IMR-90 (cell line): ENCODE data around the gene SRGAP3. TPM values are rescaled to one million over a fixed set of nuclear protein-coding genes. Genes with fewer than 3 reads are reported as not detected.

Source experiments
- ATAC-seq: fragments of 200-7000 bp; cut with Tn5 transposase; 2 replicates; pipeline ENCODE4 v1.9.1; 2020; ENCODE audit warnings: low read depth, mild to moderate bottlenecking, moderate library complexity
- BruUV-seq: library from RNA; stranded (reverse); fragments of 400-500 nt; replicated peaks from 2 replicates; lab custom pipeline; 2021; lab: Mats Ljungman, UMichigan
- CTCF ChIA-PET: fragments of 300-600 bp; formaldehyde crosslinking; extraction: SDS; loops from one replicate; lab custom pipeline; 2021; ENCODE audit warnings: antibody characterized with exemption; lab: Yijun Ruan, JAX
- POLR2A ChIA-PET: fragments of 300-600 bp; sonication (Branson Sonifier 250); formaldehyde crosslinking; loops from one replicate; lab custom pipeline; 2022; ENCODE audit warnings: antibody characterized with exemption; ENCODE audit not compliant: unreplicated experiment; lab: Charles Lee
- DNase-seq: peaks from one replicate; pipeline ENCODE4 v3.0.0; 2013
- H2AFZ ChIP-seq: replicated peaks from 2 replicates; pipeline ENCODE3; 2013; ENCODE audit warnings: low read length, mild to moderate bottlenecking; ENCODE audit not compliant: poor library complexity
- H2AK5ac ChIP-seq: 2 replicates; pipeline ENCODE4 v1.6.1; 2013; ENCODE audit warnings: low read depth, low read length, inconsistent platforms
- H2AK9ac ChIP-seq: replicated peaks from 2 replicates; pipeline ENCODE3; 2013; ENCODE audit warnings: mild to moderate bottlenecking, low read depth, low read length, moderate library complexity; ENCODE audit not compliant: poor library complexity
- H2BK120ac ChIP-seq: 2 replicates; pipeline ENCODE4 v1.6.1; 2013; ENCODE audit warnings: low read depth, low read length, inconsistent platforms
- H2BK15ac ChIP-seq: 3 replicates; pipeline ENCODE4 v1.6.1; 2013; ENCODE audit warnings: low read depth, low read length, inconsistent platforms
- H2BK20ac ChIP-seq: 2 replicates; pipeline ENCODE4 v1.6.1; 2013; ENCODE audit warnings: low read depth, mild to moderate bottlenecking, inconsistent platforms, low read length, moderate library complexity
- H2BK5ac ChIP-seq: 2 replicates; pipeline ENCODE4 v1.6.1; 2013; ENCODE audit warnings: mild to moderate bottlenecking, low read depth, low read length, inconsistent platforms; ENCODE audit not compliant: poor library complexity, severe bottlenecking
- H3K14ac ChIP-seq: replicated peaks from 2 replicates; pipeline ENCODE4 v1.6.1; 2013; ENCODE audit warnings: low read depth, low read length, inconsistent platforms
- H3K18ac ChIP-seq: 2 replicates; pipeline ENCODE4 v1.6.1; 2013; ENCODE audit warnings: low read depth, low read length, control low read depth
- H3K23ac ChIP-seq: 2 replicates; pipeline ENCODE4 v1.6.1; 2013; ENCODE audit warnings: low read depth, low read length, inconsistent platforms
- H3K27ac ChIP-seq: 2 replicates; pipeline ENCODE4 v1.5.1; 2013; ENCODE audit warnings: mild to moderate bottlenecking, control low read depth, low read length; ENCODE audit not compliant: insufficient read depth
- H3K27me3 ChIP-seq: 2 replicates; pipeline ENCODE4 v1.6.1; 2013; ENCODE audit warnings: low read length; ENCODE audit not compliant: control insufficient read depth, insufficient read depth
- H3K36me3 ChIP-seq: 2 replicates; pipeline ENCODE4 v1.6.1; 2013; ENCODE audit warnings: low read length, mixed read lengths; ENCODE audit not compliant: control insufficient read depth, insufficient read depth
- H3K4ac ChIP-seq: 2 replicates; pipeline ENCODE4 v1.6.1; 2013; ENCODE audit warnings: low read depth, low read length, inconsistent platforms
- H3K4me1 ChIP-seq: 2 replicates; pipeline ENCODE4 v1.6.1; 2013; ENCODE audit warnings: low read length, mixed read lengths; ENCODE audit not compliant: control insufficient read depth, insufficient read depth
- H3K4me2 ChIP-seq: 2 replicates; pipeline ENCODE4 v1.6.1; 2013; ENCODE audit warnings: low read depth, mild to moderate bottlenecking, control low read depth, low read length, moderate library complexity
- H3K4me3 ChIP-seq: 2 replicates; pipeline ENCODE4 v1.5.1; 2013; ENCODE audit warnings: low read depth, mild to moderate bottlenecking, control low read depth, low read length, moderate library complexity; ENCODE audit not compliant: insufficient read depth
- H3K56ac ChIP-seq: 2 replicates; pipeline ENCODE4 v1.6.1; 2013; ENCODE audit warnings: low read length, inconsistent platforms; ENCODE audit not compliant: insufficient read depth; ENCODE audit errors: extremely low read depth
- H3K79me1 ChIP-seq, 2 experiments: 2 replicates each; pipeline ENCODE4 v1.6.1; 2013; ENCODE audit warnings: low read length in 2 of 2, inconsistent platforms in 1 of 2, low read depth in 1 of 2
- H3K9ac ChIP-seq: 2 replicates; pipeline ENCODE4 v1.6.1; 2013; ENCODE audit warnings: low read depth, low read length, control low read depth
- H3K9me1 ChIP-seq: 2 replicates; pipeline ENCODE4 v1.6.1; 2013; ENCODE audit warnings: low read length, inconsistent platforms; ENCODE audit not compliant: insufficient read depth
- H3K9me3 ChIP-seq: 2 replicates; pipeline ENCODE4 v1.6.1; 2013; ENCODE audit warnings: low read length; ENCODE audit not compliant: control insufficient read depth, insufficient read depth
- H4K20me1 ChIP-seq: 2 replicates; pipeline ENCODE4 v1.6.1; 2013; ENCODE audit warnings: low read length, inconsistent platforms; ENCODE audit not compliant: insufficient read depth
- H4K5ac ChIP-seq: 2 replicates; pipeline ENCODE4 v1.6.1; 2013; ENCODE audit warnings: mild to moderate bottlenecking, low read depth, low read length, control low read depth
- H4K8ac ChIP-seq, 2 experiments: 2 replicates each; pipeline ENCODE4 v1.6.1; 2013; ENCODE audit warnings: low read depth in 2 of 2, low read length in 2 of 2, control low read depth in 1 of 2, inconsistent platforms in 1 of 2
- H4K91ac ChIP-seq: 2 replicates; pipeline ENCODE4 v1.6.1; 2013; ENCODE audit warnings: low read depth, low read length, inconsistent platforms; ENCODE audit not compliant: insufficient read depth
- BHLHE40 ChIP-seq: fragments of 150-350 bp; IDR thresholded peaks from 2 replicates; pipeline ENCODE4 v1.6.1; 2016; ENCODE audit warnings: mild to moderate bottlenecking, low read depth, low read length
- CEBPB ChIP-seq: IDR thresholded peaks from 2 replicates; pipeline ENCODE4 v1.6.1; 2012; ENCODE audit warnings: low read depth, low read length, improper control_type of control experiment
- CHD1 ChIP-seq: IDR thresholded peaks from 2 replicates; pipeline ENCODE4 v1.6.1; 2012; ENCODE audit warnings: low read depth, low read length, improper control_type of control experiment
- FOS ChIP-seq: fragments of 150-350 bp; IDR thresholded peaks from 2 replicates; pipeline ENCODE4 v1.6.1; 2016; ENCODE audit warnings: low read depth, low read length
- MAFK ChIP-seq: IDR thresholded peaks from 2 replicates; pipeline ENCODE4 v1.6.1; 2012; ENCODE audit warnings: low read depth, low read length, improper control_type of control experiment
- MAZ ChIP-seq: IDR thresholded peaks from 2 replicates; pipeline ENCODE4 v1.6.1; 2012; ENCODE audit warnings: low read depth, mild to moderate bottlenecking, low read length, improper control_type of control experiment, moderate library complexity, borderline replicate concordance
- MXI1 ChIP-seq: IDR thresholded peaks from 2 replicates; pipeline ENCODE4 v1.6.1; 2012; ENCODE audit warnings: low read depth, mild to moderate bottlenecking, low read length, moderate library complexity, borderline replicate concordance
- NFE2L2 ChIP-seq: fragments of 150-350 bp; IDR thresholded peaks from 2 replicates; pipeline ENCODE4 v1.6.1; 2016; ENCODE audit warnings: low read depth, mild to moderate bottlenecking, low read length
- POLR2A ChIP-seq: IDR thresholded peaks from 2 replicates; pipeline ENCODE4 v1.6.1; 2012; ENCODE audit warnings: mild to moderate bottlenecking, low read depth, low read length
- RAD21 ChIP-seq: IDR thresholded peaks from 2 replicates; pipeline ENCODE4 v1.6.1; 2012; ENCODE audit warnings: low read length, improper control_type of control experiment
- RCOR1 ChIP-seq: IDR thresholded peaks from 2 replicates; pipeline ENCODE4 v1.6.1; 2012; ENCODE audit warnings: mild to moderate bottlenecking, low read length, improper control_type of control experiment; ENCODE audit not compliant: insufficient replicate concordance
- RFX5 ChIP-seq: IDR thresholded peaks from 2 replicates; pipeline ENCODE4 v1.8.0; 2012; ENCODE audit warnings: low read depth, mild to moderate bottlenecking, low read length, moderate library complexity
- SMC3 ChIP-seq: fragments of 150-350 bp; IDR thresholded peaks from 2 replicates; pipeline ENCODE4 v1.6.1; 2016; ENCODE audit warnings: low read depth, mild to moderate bottlenecking, antibody characterized with exemption, low read length, moderate library complexity
- WGBS, 2 experiments: methylation state at CpG; one replicate each; pipeline versions ENCODE4 v1.1.5 to v1.1.7; 2013; ENCODE audit warnings: missing lambda C conversion rate in 2 of 2; ENCODE audit not compliant: insufficient read length in 1 of 2; ENCODE audit errors: extremely low coverage in 2 of 2; 5-methylcytosine and 5-hydroxymethylcytosine counted together
- dilution Hi-C: fragments of 300-500 bp; cut with HindIII; formaldehyde crosslinking; loops from one replicate; pipeline ENCODE4 v1.14.3; 2018; ENCODE audit warnings: low sequenced_read_pairs; ENCODE audit not compliant: unreplicated experiment
- in situ Hi-C: fragments of 300-500 bp; cut with MboI; formaldehyde crosslinking; loops from 3 replicates; pipeline ENCODE4 v1.14.3; 2019; ENCODE audit warnings: low sequenced_read_pairs, inconsistent platforms, mixed read lengths
- intact Hi-C: fragments of 100-400 bp; cut with micrococcal nuclease; formaldehyde crosslinking; loops from 2 replicates; pipeline ENCODE4 v1.10.0; 2022
- polyA plus RNA-seq, 3 experiments: library from polyadenylated mRNA; depleted of rRNA; stranded (reverse); fragments of >200 nt; gene quantifications; 2 replicates each; pipeline ENCODE4 v1.2.3, GENCODE V29; 2012; ENCODE audit warnings: low replicate concordance in 1 of 3
- total RNA-seq: library from RNA; depleted of rRNA; stranded (reverse); fragments of >200 nt; gene quantifications from 2 replicates; pipeline ENCODE4 v1.2.3, GENCODE V29; 2012
- TF ChIP-seq, protein P1 (sequence below): fragments of 150-350 bp; IDR thresholded peaks from 2 replicates; pipeline ENCODE4 v1.6.1; 2017; ENCODE audit warnings: mild to moderate bottlenecking, antibody characterized with exemption, low read length, low read depth
- TF ChIP-seq, protein P2 (sequence below): conservative IDR thresholded peaks from 2 replicates; pipeline ENCODE4 v1.5.1; 2012; ENCODE audit warnings: mild to moderate bottlenecking, low read depth, low read length, improper control_type of control experiment
- TF ChIP-seq, protein P3 (sequence below): fragments of 150-350 bp; IDR thresholded peaks from 2 replicates; pipeline ENCODE4 v1.6.1; 2016; ENCODE audit warnings: low read depth, mild to moderate bottlenecking, low read length, moderate library complexity, borderline replicate concordance

SRGAP3 gene
- total and polyA plus RNA-seq, 2 of the 4 experiments (the other 2 are of a cell fraction): 0.68 to 1.4 TPM

DNA sequence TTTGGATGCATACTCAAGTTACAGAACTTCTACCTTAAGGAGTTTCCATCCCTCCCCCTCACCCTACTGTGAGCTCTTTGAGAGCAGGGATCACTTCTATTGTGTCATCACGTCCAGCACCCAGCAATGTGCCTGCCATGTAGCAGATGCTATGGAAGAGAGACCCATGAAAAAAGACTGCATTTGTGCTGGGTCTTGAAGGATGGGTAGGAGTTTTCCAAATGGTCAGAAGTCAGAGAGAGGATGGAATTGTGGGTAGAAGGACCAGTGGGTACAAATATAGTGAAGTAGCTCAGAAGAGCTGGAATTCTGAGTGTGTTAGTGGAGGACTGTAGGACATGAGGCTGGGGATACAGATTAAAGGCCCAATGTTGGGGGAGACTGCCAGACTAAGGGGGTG, 141.7 kb downstream of the SRGAP3 start:
- Histone ChIP-seq H3K4me3 (no peak overlapping the region), H3K9me3 (no peaks in the 10 kb centered on the region), H4K91ac (no peak overlapping the region), H3K36me3 (no peaks in the 10 kb centered on the region), H4K20me1 (no peaks in the 10 kb centered on the region), H3K79me1 (no peaks in the 10 kb centered on the region), H3K23ac (no peak overlapping the region), H3K9ac (no peak overlapping the region), H2AK9ac (no peak overlapping the region), H3K9me1 (no peaks in the 10 kb centered on the region), H2AFZ (no peak overlapping the region), H4K8ac (no peak overlapping the region), H3K27me3 (peaks cover 2% of the 10 kb centered on the region), H3K27ac (no peak overlapping the region), H2BK15ac (no peak overlapping the region), H3K56ac (no peak overlapping the region), H3K14ac (no peak overlapping the region), H4K5ac (no peak overlapping the region), H3K18ac (no peak overlapping the region), H3K4me1 (no peaks in the 10 kb centered on the region), H3K4ac (no peak overlapping the region), H2AK5ac (no peak overlapping the region), H2BK120ac (no peak overlapping the region), H2BK5ac (no peak overlapping the region), H2BK20ac (no peak overlapping the region), H3K4me2 (no peak overlapping the region)
- dilution Hi-C loops (no loop called here), intact Hi-C loops (no loop called here), in situ Hi-C loops (no loop called here)
- ATAC-seq (no peak), DNase-seq (no peak)
- no peak for TF ChIP-seq MAFK
- TF ChIP-seq FOS: no peak
- no peak for TF ChIP-seq MXI1
- TF ChIP-seq RAD21: no peak
- TF ChIP-seq SMC3: no peak
- TF ChIP-seq, protein P1, sequence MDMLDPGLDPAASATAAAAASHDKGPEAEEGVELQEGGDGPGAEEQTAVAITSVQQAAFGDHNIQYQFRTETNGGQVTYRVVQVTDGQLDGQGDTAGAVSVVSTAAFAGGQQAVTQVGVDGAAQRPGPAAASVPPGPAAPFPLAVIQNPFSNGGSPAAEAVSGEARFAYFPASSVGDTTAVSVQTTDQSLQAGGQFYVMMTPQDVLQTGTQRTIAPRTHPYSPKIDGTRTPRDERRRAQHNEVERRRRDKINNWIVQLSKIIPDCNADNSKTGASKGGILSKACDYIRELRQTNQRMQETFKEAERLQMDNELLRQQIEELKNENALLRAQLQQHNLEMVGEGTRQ: no peak
- no peak for TF ChIP-seq RFX5
- no peak for TF ChIP-seq CHD1
- no peak for TF ChIP-seq BHLHE40
- TF ChIP-seq RCOR1: no peak
- no peak for TF ChIP-seq POLR2A
- TF ChIP-seq NFE2L2: no peak
- TF ChIP-seq MAZ: no peak
- TF ChIP-seq, protein P2, sequence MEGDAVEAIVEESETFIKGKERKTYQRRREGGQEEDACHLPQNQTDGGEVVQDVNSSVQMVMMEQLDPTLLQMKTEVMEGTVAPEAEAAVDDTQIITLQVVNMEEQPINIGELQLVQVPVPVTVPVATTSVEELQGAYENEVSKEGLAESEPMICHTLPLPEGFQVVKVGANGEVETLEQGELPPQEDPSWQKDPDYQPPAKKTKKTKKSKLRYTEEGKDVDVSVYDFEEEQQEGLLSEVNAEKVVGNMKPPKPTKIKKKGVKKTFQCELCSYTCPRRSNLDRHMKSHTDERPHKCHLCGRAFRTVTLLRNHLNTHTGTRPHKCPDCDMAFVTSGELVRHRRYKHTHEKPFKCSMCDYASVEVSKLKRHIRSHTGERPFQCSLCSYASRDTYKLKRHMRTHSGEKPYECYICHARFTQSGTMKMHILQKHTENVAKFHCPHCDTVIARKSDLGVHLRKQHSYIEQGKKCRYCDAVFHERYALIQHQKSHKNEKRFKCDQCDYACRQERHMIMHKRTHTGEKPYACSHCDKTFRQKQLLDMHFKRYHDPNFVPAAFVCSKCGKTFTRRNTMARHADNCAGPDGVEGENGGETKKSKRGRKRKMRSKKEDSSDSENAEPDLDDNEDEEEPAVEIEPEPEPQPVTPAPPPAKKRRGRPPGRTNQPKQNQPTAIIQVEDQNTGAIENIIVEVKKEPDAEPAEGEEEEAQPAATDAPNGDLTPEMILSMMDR: no peak
- TF ChIP-seq, protein P3, sequence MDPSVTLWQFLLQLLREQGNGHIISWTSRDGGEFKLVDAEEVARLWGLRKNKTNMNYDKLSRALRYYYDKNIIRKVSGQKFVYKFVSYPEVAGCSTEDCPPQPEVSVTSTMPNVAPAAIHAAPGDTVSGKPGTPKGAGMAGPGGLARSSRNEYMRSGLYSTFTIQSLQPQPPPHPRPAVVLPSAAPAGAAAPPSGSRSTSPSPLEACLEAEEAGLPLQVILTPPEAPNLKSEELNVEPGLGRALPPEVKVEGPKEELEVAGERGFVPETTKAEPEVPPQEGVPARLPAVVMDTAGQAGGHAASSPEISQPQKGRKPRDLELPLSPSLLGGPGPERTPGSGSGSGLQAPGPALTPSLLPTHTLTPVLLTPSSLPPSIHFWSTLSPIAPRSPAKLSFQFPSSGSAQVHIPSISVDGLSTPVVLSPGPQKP: no peak
- no peak for TF ChIP-seq CEBPB
- ChIA-PET POLR2A (no interaction called here), CTCF (no interaction called here)
- WGBS, 2 experiments: no CpG with 5 or more reads among the region's 1 CpG
- no TSS peak for BruUV-seq
